GM12878 (cell line): ENCODE data around the gene EPB41L4B.

Source experiments
- CHD2 ChIP-seq: IDR thresholded peaks from 2 replicates; pipeline ENCODE4 v1.6.1; 2011; ENCODE audit warnings: low read depth, low read length, improper control_type of control experiment, borderline replicate concordance
- CTCF ChIP-seq, 3 experiments: IDR thresholded peaks in 2 of 3; conservative IDR thresholded peaks in 1 of 3; 2 replicates each; pipeline ENCODE4 v1.5.1; 2011; ENCODE audit warnings: low read depth in 3 of 3, low read length in 3 of 3, mild to moderate bottlenecking in 3 of 3, control low read depth in 2 of 3, moderate library complexity in 2 of 3, inconsistent platforms in 1 of 3, mixed read lengths in 1 of 3; ENCODE audit not compliant: control insufficient read depth in 2 of 3, insufficient read depth in 1 of 3; ENCODE audit errors: extremely low read depth in 1 of 3
- EZH2 ChIP-seq: IDR thresholded peaks from 2 replicates; pipeline ENCODE4 v1.6.1; 2012; ENCODE audit warnings: low read depth, mild to moderate bottlenecking, control low read depth, inconsistent platforms, low read length, borderline replicate concordance; ENCODE audit not compliant: control insufficient read depth
- TAF1 ChIP-seq: IDR thresholded peaks from 2 replicates; pipeline ENCODE4 v1.6.1; 2011; ENCODE audit warnings: mild to moderate bottlenecking, low read depth, low read length, borderline replicate concordance

DNA sequence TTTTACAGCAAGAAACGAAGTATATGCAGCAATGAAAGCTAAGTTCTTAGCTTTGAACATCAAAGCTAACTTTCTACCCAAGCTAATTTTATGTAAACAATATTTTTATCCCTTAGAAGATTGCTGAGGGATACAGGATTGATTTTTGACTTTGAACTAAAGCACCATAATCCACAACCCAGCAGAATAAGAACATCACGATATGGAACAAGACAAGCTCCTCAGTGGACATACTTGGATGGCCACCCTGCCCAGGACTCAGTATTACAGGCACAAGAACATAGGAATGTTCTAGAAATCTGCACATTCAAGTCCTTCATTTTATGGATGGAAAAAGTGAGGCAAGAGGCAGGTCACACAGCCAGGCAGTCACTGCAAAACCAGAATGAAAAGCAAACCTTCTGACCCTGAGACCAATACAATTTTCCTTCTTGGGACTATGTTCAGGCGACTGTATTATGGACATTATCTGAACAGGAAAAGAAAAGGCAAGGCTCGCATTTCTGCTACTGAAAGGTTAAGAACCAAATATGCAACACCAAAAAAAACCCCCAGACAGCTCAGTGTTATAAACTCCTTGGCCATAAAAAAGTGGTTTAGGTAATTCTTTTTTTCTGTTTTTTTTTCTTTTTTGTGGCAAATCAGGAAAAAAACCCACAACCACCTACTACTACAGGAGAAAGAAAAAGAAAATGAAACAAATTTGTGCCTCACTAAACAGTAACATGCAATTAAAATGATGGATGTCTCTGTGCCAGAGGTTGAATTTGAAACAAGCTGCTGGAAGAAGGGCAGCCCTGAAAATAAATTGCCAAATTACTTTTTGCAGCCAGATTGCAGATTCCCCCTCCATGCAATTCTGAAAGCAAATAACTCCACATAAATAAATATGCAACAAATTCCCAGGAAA is 25.4 kb downstream of the EPB41L4B start:
- TF ChIP-seq CHD2 (no peak), CTCF (IDR thresholded peaks at IDR 0.05 in 2 of 3, conservative IDR thresholded peaks at IDR 0.05 in 1 of 3; ENCODE audit: control insufficient read depth in 2 of 3, extremely low read depth in 1 of 3, insufficient read depth in 1 of 3, low read depth in 3 of 3, low read length in 3 of 3) (no peak), EZH2 (no peak), TAF1 (no peak)
